Body of pancreas (tissue), 4 donors: ENCODE results near the gene BANK1. TPM values are rescaled to one million over a fixed set of nuclear protein-coding genes. Genes with fewer than 3 reads are reported as not detected.

ENCODE experiments used
- ATAC-seq: fragments of 150-250 bp; one replicate; pipeline ENCODE4 v1.9.1; 2016
- DNase-seq, 4 donors: peaks; one replicate each; pipeline ENCODE4 v3.0.0-alpha.2; 2019
- H3K27ac ChIP-seq, 4 donors: fragments of 200-600 bp; sonication (generic); 1 replicate in 3 of 4; 2 replicates in 1 of 4; pipeline versions ENCODE4 v1.5.1 to v1.6.1; 2016 to 2019; ENCODE audit warnings: mild to moderate bottlenecking in 1 of 4, mixed read lengths in 1 of 4, moderate library complexity in 1 of 4
- H3K27me3 ChIP-seq, 2 donors: fragments of 200-600 bp; sonication (generic); one replicate each; pipeline ENCODE4 v1.6.0; 2016; ENCODE audit warnings: mild to moderate bottlenecking in 1 of 2
- H3K36me3 ChIP-seq, 2 donors: fragments of 200-600 bp; sonication (generic); replicated peaks in 1 of 2; 2 replicates each; pipeline ENCODE4 v1.5.1; 2016; ENCODE audit warnings: low read depth in 2 of 2; ENCODE audit not compliant: insufficient read depth in 1 of 2
- H3K4me1 ChIP-seq: fragments of 200-600 bp; sonication (generic); one replicate; pipeline ENCODE4 v1.6.0; 2016
- H3K4me3 ChIP-seq, 2 donors: fragments of 200-600 bp; sonication (generic); 1 replicate in 1 of 2; 2 replicates in 1 of 2; pipeline ENCODE4 v1.5.1; 2016 to 2019
- H3K9me3 ChIP-seq, 3 donors: fragments of 200-600 bp; sonication (generic); 1 replicate in 2 of 3; 2 replicates in 1 of 3; pipeline ENCODE4 v1.5.1; 2016
- POLR2A ChIP-seq, 3 donors: fragments of 450-650 bp; IDR thresholded peaks; one replicate each; pipeline ENCODE4 v1.6.1; 2016; ENCODE audit warnings: antibody characterized with exemption in 3 of 3, mild to moderate bottlenecking in 2 of 3
- WGBS, 2 donors: methylation state at CpG; one replicate each; pipeline ENCODE4 v1.1.5; 2017; 5-methylcytosine and 5-hydroxymethylcytosine counted together
- intact Hi-C: fragments of 100-400 bp; cut with DNase I; formaldehyde crosslinking; loops from one replicate; pipeline ENCODE4 v1.15.1; 2023
- total RNA-seq, 2 donors: library from RNA; depleted of rRNA; stranded (reverse); fragments of >200 nt; gene quantifications; one replicate each; pipeline ENCODE4 v1.1.0, GENCODE V29; 2016
- TF ChIP-seq, protein P1 (sequence below), 7 experiments: fragments of 450-650 bp in 4 of 7; fragments of 200-600 bp in 3 of 7; sonication (generic) in 3 of 7; IDR thresholded peaks; one replicate each; pipeline ENCODE4 v1.5.1; 2016 to 2019; ENCODE audit warnings: antibody characterized with exemption in 7 of 7

The BANK1 gene
- total RNA-seq, 2 donors from 2014 or later: 1.0 to 2.0 TPM

GRCh38 chr4:101919373-101919977, 128.9 kb downstream of the BANK1 start:
- TF ChIP-seq, protein P1, sequence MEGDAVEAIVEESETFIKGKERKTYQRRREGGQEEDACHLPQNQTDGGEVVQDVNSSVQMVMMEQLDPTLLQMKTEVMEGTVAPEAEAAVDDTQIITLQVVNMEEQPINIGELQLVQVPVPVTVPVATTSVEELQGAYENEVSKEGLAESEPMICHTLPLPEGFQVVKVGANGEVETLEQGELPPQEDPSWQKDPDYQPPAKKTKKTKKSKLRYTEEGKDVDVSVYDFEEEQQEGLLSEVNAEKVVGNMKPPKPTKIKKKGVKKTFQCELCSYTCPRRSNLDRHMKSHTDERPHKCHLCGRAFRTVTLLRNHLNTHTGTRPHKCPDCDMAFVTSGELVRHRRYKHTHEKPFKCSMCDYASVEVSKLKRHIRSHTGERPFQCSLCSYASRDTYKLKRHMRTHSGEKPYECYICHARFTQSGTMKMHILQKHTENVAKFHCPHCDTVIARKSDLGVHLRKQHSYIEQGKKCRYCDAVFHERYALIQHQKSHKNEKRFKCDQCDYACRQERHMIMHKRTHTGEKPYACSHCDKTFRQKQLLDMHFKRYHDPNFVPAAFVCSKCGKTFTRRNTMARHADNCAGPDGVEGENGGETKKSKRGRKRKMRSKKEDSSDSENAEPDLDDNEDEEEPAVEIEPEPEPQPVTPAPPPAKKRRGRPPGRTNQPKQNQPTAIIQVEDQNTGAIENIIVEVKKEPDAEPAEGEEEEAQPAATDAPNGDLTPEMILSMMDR (IDR thresholded peaks at IDR 0.05): no peak
- TF ChIP-seq POLR2A (IDR thresholded peaks at IDR 0.05): no peak
- Histone ChIP-seq H3K9me3 (peaks cover 0 to 2% (median 0%) of the 10 kb centered on the region in 3 donors), H3K4me3 (no peak overlapping the region), H3K27me3 (no peaks in the 10 kb centered on the region), H3K36me3 (no peaks in the 10 kb centered on the region), H3K27ac (no peak overlapping the region), H3K4me1 (no peaks in the 10 kb centered on the region)
- DNase-seq: no peak
- WGBS, 2 donors: 61 to 72% methylated on average over 4 of the region's 4 CpGs
- intact Hi-C loops: no loop called here
- ATAC-seq: no peak

DNA sequence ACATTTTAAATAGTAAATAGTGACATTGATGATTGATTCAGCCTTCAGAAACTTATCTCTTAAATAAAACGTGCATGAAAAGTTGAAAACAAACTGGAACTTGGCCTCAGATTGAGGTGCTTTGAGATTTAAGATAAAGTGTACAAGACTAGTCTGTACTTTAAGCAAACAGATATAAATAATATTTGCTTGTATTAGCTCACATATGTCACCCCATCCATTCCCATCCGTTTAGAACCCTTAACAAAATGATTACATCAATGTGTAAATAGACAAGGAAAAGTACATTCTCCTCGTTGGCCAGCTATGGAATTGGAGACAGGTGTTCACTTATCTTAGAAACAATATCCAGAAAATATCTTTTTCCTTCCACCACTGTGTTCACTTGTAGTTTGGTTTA, 130.8 kb downstream of the BANK1 start:
- DNase-seq: no peak
- WGBS, 2 donors: 11 to 14% methylated on average over 3 of the region's 3 CpGs
- TF ChIP-seq, protein P1 (IDR thresholded peaks at IDR 0.05): no peak
- no peak for TF ChIP-seq POLR2A (IDR thresholded peaks at IDR 0.05)
- Histone ChIP-seq H3K9me3 (no peaks in the 10 kb centered on the region), H3K36me3 (no peaks in the 10 kb centered on the region), H3K27me3 (no peaks in the 10 kb centered on the region), H3K4me3 (no peak overlapping the region), H3K4me1 (no peaks in the 10 kb centered on the region), H3K27ac (no peak overlapping the region)
- intact Hi-C loops: no loop called here
- no peak for ATAC-seq

- Histone ChIP-seq H3K9me3 (no peaks in the 10 kb centered on the region), H3K27me3 (no peaks in the 10 kb centered on the region), H3K4me1 (no peaks in the 10 kb centered on the region), H3K36me3 (no peaks in the 10 kb centered on the region), H3K27ac (no peak overlapping the region), H3K4me3 (no peak overlapping the region)
- no peak for ATAC-seq
- no peak for DNase-seq
- intact Hi-C loops: no loop called here
- no peak for TF ChIP-seq POLR2A (IDR thresholded peaks at IDR 0.05)
- TF ChIP-seq, protein P1 (IDR thresholded peaks at IDR 0.05): no peak
- 48 to 57% methylated on average over 1 of the region's 1 CpG for WGBS, 2 donors
Measured at GRCh38 chr4:101931619-101932018, 141.1 kb downstream of the BANK1 start.

- ATAC-seq (no peak), DNase-seq (no peak)
- no peaks in the 10 kb centered on the region for H3K4me1 ChIP-seq
- intact Hi-C loops: no loop called here
- H3K36me3 ChIP-seq: no peaks in the 10 kb centered on the region
- 40 to 47% methylated on average over 3 of the region's 3 CpGs for WGBS, 2 donors
- H3K9me3 ChIP-seq: no peaks in the 10 kb centered on the region
- H3K27me3 ChIP-seq: no peaks in the 10 kb centered on the region
- H3K4me3 ChIP-seq: no peak overlapping the region
- TF ChIP-seq POLR2A (IDR thresholded peaks at IDR 0.05): no peak
- TF ChIP-seq, protein P1 (IDR thresholded peaks at IDR 0.05): no peak
- no peak overlapping the region for H3K27ac ChIP-seq
Measured at GRCh38 chr4:101933855-101934254, 143.3 kb downstream of the BANK1 start.

DNA sequence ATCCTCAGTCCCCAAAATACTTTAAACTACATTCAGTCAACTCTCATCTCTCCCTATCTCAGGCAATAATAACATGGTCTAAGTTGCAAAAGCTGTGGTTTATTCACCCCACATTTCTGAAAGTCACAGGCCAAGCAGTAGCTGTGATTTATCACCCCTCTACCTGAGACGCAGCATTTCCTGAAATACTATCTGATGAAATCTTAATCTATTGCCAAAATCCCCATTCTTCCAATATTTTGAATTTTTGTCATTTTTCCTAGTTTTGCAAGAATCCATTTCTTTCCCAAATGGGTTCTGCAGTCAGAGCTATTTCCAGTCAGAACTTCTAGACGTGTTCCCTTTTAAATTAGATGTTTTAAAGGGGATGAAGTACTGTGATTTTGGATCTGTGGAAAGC, 148.3 kb downstream of the BANK1 start:
- intact Hi-C loops: no loop called here
- TF ChIP-seq, protein P1 (IDR thresholded peaks at IDR 0.05): no peak
- TF ChIP-seq POLR2A (IDR thresholded peaks at IDR 0.05): no peak
- WGBS, 2 donors: 42 to 47% methylated on average over 2 of the region's 2 CpGs

More for the DNA sequence above, 148.3 kb downstream of the BANK1 start:
- DNase-seq: no peak
- no peak for ATAC-seq
- H3K27ac ChIP-seq: no peak overlapping the region
- no peaks in the 10 kb centered on the region for H3K4me1 ChIP-seq
- H3K36me3 ChIP-seq: no peaks in the 10 kb centered on the region
- H3K27me3 ChIP-seq: no peaks in the 10 kb centered on the region
- H3K4me3 ChIP-seq: no peak overlapping the region
- H3K9me3 ChIP-seq: no peaks in the 10 kb centered on the region
